Aorta (tissue), 5 donors: ENCODE measurements around the gene ABCC4. TPM values are rescaled to one million over a fixed set of nuclear protein-coding genes. Genes with fewer than 3 reads are reported as not detected.
"Not testable (repeated sequence)": the region's sequence is repeated elsewhere in the genome, so short reads cannot be mapped to it uniquely, and the experiment has no call there.

ENCODE experiments used
- ATAC-seq: fragments of 200-7000 bp; cut with Tn5 transposase; one replicate; pipeline ENCODE4 v1.9.1; 2022; ENCODE audit warnings: moderate library complexity; ENCODE audit not compliant: low FRiP score
- DNase-seq, 2 donors: peaks; one replicate each; pipeline ENCODE4 v3.0.0-alpha.2; 2020
- H3K27ac ChIP-seq, 2 donors: one replicate each; pipeline ENCODE4 v1.5.1; 2013; ENCODE audit warnings: low read length in 2 of 2, mild to moderate bottlenecking in 2 of 2, moderate library complexity in 2 of 2, control low read depth in 1 of 2, inconsistent platforms in 1 of 2, low read depth in 1 of 2
- H3K27me3 ChIP-seq, 2 donors: one replicate each; pipeline ENCODE4 v1.6.1; 2013; ENCODE audit warnings: control low read depth in 1 of 2, low read length in 1 of 2, mild to moderate bottlenecking in 1 of 2, moderate library complexity in 1 of 2; ENCODE audit not compliant: insufficient read depth in 2 of 2, control insufficient read depth in 1 of 2
- H3K36me3 ChIP-seq, 2 donors: one replicate each; pipeline ENCODE4 v1.6.1; 2013; ENCODE audit warnings: control low read depth in 1 of 2, low read length in 1 of 2, mild to moderate bottlenecking in 1 of 2; ENCODE audit not compliant: insufficient read depth in 2 of 2, control insufficient read depth in 1 of 2
- H3K4me1 ChIP-seq, 2 donors: one replicate each; pipeline ENCODE4 v1.6.1; 2013; ENCODE audit warnings: low read length in 2 of 2, control low read depth in 1 of 2, mild to moderate bottlenecking in 1 of 2, moderate library complexity in 1 of 2; ENCODE audit not compliant: insufficient read depth in 2 of 2, control insufficient read depth in 1 of 2
- H3K4me3 ChIP-seq, 2 donors: one replicate each; pipeline ENCODE4 v1.5.1; 2013; ENCODE audit warnings: low read length in 2 of 2, control low read depth in 1 of 2, mild to moderate bottlenecking in 1 of 2
- H3K9me3 ChIP-seq: one replicate; pipeline ENCODE4 v1.6.1; 2013; ENCODE audit warnings: mild to moderate bottlenecking, low read length; ENCODE audit not compliant: control insufficient read depth
- WGBS, 2 donors: extraction: QIAGEN DNeasy Blood & Tissue Kit; methylation state at CpG; one replicate each; pipeline ENCODE4 v1.1.7; 2013; 5-methylcytosine and 5-hydroxymethylcytosine counted together
- intact Hi-C, 2 donors: fragments of 100-400 bp; cut with DNase I; formaldehyde crosslinking; loops; one replicate each; pipeline versions ENCODE4 v1.14.2 to v1.15.0; 2022
- polyA plus RNA-seq, 2 donors: library from polyadenylated mRNA; stranded (reverse); fragments of 200-250 nt; gene quantifications; one replicate each; pipeline ENCODE4 v1.2.3, GENCODE V29; 2013
- total RNA-seq, 2 donors: library from RNA; stranded (reverse); fragmentation: NEBNext Ultra II Directional; extraction: Animal tissue kit (Norgen Biotek cat#: 25700); gene quantifications; one replicate each; pipeline ENCODE4 v1.2.1, GENCODE V29; 2021
- donor health status: healthy with polysubstance abuse.
- donor health status: Bipolar disorder and iron deficiency.
- donor health status: DM: no; HTN: no; CAD: no.
- donor health status: DM: no; HTN: no; CAD: no.
- donor health status: DM: yes; HTN: yes; CAD: no.

ABCC4 gene
- total and polyA plus RNA-seq, 4 donors = 0.38 to 18.6 (median 5.9) TPM

DNA sequence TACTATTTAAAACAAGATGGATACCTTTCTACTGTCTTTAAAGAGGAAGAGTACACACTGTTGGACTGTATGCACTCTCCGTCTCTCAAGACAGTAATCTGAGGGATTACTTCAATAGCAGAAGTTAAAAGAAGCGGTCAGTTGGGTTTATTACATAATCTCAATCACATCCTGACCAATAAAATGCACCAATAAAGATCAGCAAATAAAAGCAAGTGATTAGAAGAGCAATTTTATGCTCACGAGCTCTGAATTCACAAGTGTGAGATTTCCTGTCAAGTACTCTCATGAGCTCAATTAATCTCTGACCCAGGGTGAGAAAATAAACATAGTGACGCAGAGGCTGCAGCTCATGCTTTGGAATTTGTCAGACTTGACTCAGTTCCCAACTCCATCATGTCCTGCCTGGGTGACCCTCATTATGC is 12.2 kb downstream of the ABCC4 start:
- no peaks in the 10 kb centered on the region for H3K36me3 ChIP-seq
- no peak overlapping the region for H3K27ac ChIP-seq
- no peaks in the 10 kb centered on the region for H3K4me1 ChIP-seq
- 56 to 64% methylated on average over 4 of the region's 4 CpGs for WGBS, 2 donors
- DNase-seq = no peak
- intact Hi-C loops = no loop called here
- no peaks in the 10 kb centered on the region for H3K9me3 ChIP-seq
- no peak overlapping the region for H3K4me3 ChIP-seq
- ATAC-seq = no peak
- no peaks in the 10 kb centered on the region for H3K27me3 ChIP-seq

DNA sequence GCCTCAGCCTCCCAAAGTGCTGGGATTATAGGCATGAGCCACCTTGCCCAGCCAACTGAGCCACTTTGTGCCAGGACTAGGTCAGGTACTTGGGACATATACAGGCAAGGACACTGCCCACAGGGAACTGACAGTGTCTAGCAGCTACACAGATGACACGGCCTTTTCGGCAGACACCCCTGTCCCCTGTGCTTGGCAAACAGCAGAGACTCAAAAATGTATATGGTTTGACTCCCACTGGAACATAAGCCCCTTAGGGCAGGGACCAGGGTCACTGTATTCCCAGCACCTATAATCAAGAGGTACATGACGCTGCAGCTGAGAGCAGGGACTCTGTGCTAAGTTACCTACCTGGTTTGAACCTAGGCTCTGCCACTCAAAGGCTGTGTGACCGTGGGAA is 16.8 kb downstream of the ABCC4 start:
- no peaks in the 10 kb centered on the region for H3K36me3 ChIP-seq
- intact Hi-C loops = no loop called here
- no peak for ATAC-seq
- 94 to 96% methylated on average over 4 of the region's 4 CpGs for WGBS, 2 donors
- no peaks in the 10 kb centered on the region for H3K9me3 ChIP-seq
- no peak for DNase-seq
- H3K4me1 ChIP-seq = no peaks in the 10 kb centered on the region
- no peaks in the 10 kb centered on the region for H3K27me3 ChIP-seq
- no peak overlapping the region for H3K4me3 ChIP-seq
- H3K27ac ChIP-seq = no peak overlapping the region

DNA sequence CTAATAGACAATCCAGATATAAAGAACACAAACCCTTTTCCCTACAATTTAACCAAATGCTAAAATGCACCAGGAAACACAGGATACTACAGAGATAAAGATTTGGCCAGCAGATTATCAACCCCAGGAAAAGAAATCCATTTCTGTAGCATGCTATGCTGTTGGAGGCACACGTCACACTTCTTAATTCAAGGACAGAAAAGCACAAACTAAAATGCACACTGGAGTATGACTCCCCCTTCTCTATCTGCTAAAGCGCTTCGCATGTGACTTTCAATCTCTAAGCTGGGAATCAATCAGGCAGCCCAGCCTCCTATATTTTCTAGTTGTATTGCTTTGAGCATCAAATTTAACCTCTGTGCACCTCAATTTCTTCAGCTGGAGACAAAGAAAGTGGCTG is 22.2 kb downstream of the ABCC4 start:
- 80 to 88% methylated on average over 3 of the region's 3 CpGs for WGBS, 2 donors
- H3K4me1 ChIP-seq = no peaks in the 10 kb centered on the region
- intact Hi-C loops = no loop called here

DNA sequence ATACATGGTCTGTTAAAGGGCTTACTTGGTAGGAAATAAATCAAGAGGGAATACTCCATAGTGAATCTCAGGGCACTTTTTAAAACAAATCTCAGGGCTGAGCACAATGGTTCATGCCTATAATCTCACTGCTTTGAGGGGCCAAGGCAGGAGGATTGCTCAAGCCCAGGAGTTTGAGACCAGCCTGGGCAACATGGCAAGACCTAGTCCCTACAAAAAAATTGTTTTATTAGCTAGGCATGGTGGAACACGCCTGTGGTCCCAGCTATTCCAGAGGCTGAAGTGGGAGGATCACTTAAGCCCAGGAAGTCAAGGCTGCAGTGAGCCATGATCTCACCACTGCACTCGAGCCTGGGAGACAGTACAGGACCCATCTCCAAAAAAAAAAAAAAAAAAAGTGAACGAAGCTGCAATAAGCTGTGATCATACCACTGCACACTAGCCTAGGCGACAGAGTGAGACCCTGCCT is 25.2 kb downstream of the ABCC4 start:
- intact Hi-C loops = no loop called here
- DNase-seq = no peak
- H3K27ac ChIP-seq = no peak overlapping the region

More for the DNA sequence above, 22.2 kb downstream of the ABCC4 start:
- Histone ChIP-seq H3K27ac (no peak overlapping the region), H3K9me3 (no peaks in the 10 kb centered on the region), H3K4me3 (no peak overlapping the region), H3K36me3 (no peaks in the 10 kb centered on the region), H3K27me3 (no peaks in the 10 kb centered on the region)
- DNase-seq (no peak), ATAC-seq (no peak)

DNA sequence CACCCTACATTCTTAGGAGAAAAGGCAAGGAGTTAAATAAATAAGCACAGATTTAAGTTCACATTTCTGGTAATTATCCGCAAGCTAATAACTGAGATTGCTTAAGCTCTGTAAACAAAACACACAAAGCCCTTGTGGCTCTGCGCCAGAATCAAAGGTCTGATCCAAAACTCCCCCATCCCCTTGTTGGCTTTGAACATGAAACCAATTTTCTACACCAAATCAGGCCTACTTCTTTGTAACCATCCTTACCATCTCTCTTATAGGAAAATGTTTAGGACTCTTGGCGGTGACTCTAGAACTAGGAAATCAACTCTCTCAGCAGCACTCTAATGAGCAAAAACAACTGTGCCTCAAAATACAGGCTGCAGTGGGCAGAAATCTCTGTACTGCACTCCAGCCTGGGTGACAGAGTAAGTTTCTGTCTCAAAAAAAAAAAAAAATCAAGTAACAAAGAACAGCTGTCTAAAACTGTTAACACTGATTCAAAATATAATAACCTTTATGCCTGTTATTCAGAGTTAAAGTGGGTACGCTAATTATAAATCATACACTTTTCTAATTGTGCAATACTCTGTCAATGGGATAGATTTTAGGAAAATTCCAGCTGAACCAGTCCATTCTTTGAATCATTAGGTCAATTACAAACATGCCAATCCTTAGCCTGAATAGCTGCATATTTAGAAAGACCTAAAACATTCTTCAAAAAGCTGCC is 25.8 kb downstream of the ABCC4 start:
- intact Hi-C loops = no loop called here
- Histone ChIP-seq H3K9me3 (no peaks in the 10 kb centered on the region), H3K36me3 (no peaks in the 10 kb centered on the region), H3K4me1 (no peaks in the 10 kb centered on the region), H3K4me3 (no peak overlapping the region), H3K27ac (no peak overlapping the region), H3K27me3 (no peaks in the 10 kb centered on the region)
- 94 to 96% methylated on average over 4 of the region's 4 CpGs for WGBS, 2 donors
- DNase-seq = peak in 1 of 2 donors; percentile 2
- no peak for ATAC-seq

More for the DNA sequence above, 25.2 kb downstream of the ABCC4 start:
- Histone ChIP-seq H3K36me3 (no peaks in the 10 kb centered on the region), H3K4me1 (no peaks in the 10 kb centered on the region), H3K9me3 (no peaks in the 10 kb centered on the region), H3K4me3 (no peak overlapping the region), H3K27me3 (no peaks in the 10 kb centered on the region)
- WGBS, 2 donors = 86 to 90% methylated on average over 4 of the region's 4 CpGs
- no peak for ATAC-seq

DNA sequence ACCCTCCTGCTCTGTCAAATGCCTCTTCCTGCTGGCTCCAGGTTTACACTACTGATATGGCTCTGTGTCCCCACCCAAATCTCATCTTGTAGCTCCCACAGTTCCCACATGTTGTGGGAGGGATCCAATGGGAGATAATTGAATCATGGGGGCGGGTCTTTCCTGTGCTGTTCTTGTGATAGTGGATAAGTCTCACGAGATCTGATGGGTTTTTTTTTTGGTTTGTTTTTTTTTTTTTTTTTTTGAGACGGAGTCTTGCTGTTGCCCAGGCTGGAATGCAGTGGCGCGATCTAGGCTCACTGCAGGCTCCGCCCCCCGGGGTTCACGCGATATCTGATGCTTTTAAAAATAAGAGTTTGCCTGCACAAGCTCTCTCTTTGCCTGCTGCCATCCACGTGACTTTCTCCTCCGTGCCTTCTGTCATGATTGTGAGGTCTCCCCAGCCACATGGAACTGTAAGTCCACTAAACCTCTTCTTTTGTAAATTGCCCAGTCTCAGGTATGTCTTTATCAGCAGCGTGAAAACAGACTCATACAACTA is 27.6 kb downstream of the ABCC4 start:
- ATAC-seq, intact Hi-C loops, H3K27me3 ChIP-seq, H3K27ac ChIP-seq, H3K9me3 ChIP-seq, H3K36me3 ChIP-seq, H3K4me3 ChIP-seq, H3K4me1 ChIP-seq: not testable (repeated sequence)
- 61 to 76% methylated on average over 12 of the region's 12 CpGs for WGBS, 2 donors
- peak in 1 of 2 donors; percentile 9 for DNase-seq

DNA sequence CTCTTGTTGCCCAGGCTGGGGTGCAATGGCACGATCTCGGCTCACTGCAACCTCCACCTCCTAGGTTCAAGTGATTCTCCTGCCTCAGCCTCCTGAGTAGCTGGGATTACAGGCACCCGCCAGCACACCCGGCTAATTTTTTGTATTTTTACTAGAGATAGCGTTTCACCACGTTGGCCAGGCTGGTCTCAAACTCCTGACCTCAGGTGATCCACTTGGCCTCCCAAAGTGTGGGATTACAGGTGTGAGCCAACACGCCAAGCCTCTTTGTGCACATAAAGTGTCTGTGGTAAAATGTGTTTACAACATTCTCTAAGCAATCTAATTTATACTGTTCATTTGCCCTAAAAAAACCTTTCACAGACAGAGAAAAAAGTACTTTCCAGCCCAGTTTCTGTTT is 29.2 kb downstream of the ABCC4 start:
- DNase-seq = peak in 1 of 2 donors; percentile 10
- ATAC-seq, H3K27ac ChIP-seq, H3K4me3 ChIP-seq, H3K36me3 ChIP-seq, intact Hi-C loops, H3K27me3 ChIP-seq, H3K4me1 ChIP-seq, H3K9me3 ChIP-seq: not testable (repeated sequence)
- 86 to 90% methylated on average over 7 of the region's 7 CpGs for WGBS, 2 donors

DNA sequence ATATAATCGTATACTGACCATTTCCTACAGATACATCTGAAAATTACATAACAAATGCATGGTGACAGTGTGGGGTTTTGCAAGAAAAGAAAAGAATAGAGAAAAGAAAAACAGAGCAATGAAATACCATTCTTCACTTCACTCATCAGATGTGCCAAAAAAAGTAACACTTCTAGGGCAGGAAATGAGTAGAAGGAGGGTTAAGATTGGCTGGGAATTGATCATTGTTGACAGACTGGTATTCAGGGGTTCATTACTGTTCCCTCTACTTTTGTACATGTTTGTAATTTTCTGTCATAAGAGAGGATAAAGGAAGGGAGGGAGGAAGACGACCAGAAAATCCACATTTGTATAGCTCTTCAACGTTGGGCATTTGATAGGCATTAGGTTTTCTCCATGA is 31.5 kb downstream of the ABCC4 start:
- ATAC-seq (no peak), DNase-seq (no peak)
- 22 to 36% methylated on average over 3 of the region's 3 CpGs for WGBS, 2 donors
- Histone ChIP-seq H3K9me3 (no peaks in the 10 kb centered on the region), H3K4me1 (no peaks in the 10 kb centered on the region), H3K27ac (no peak overlapping the region), H3K4me3 (no peak overlapping the region), H3K27me3 (no peaks in the 10 kb centered on the region), H3K36me3 (no peaks in the 10 kb centered on the region)
- intact Hi-C loops = no loop called here
